ENCODE data around the gene GPD2.

Gene GPD2

DNA sequence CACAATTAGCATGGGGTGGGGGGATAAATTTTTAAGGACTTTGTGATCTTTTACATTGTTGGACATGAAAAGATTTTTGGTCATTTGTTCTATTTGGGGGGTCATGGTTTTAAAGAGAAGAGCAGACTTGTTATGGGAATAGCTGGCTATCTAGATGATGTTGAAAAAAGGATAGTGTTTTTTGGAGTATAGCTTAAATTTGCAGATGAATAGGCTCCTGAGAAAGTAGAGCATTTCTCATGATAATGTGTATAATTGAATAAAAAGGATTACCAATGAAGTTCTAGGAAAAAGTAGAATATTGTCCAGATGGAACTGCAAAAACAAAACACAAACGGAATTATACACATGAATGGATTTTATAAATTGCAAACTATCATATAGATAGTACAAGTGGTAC lies 186.3 kb downstream of the GPD2 start:
- no peaks in the 10 kb centered on the region for H3K27me3 ChIP-seq (ENCODE audit: insufficient read depth, low read depth)
- no peaks in the 10 kb centered on the region for H4K20me1 ChIP-seq (ENCODE audit: insufficient read depth)
- no peaks in the 10 kb centered on the region for H3K79me2 ChIP-seq (ENCODE audit: insufficient read depth, low read depth)
- no peaks in the 10 kb centered on the region for H3K4me1 ChIP-seq (ENCODE audit: low read depth, poor library complexity, severe bottlenecking)
- TF ChIP-seq CTCF (conservative IDR thresholded peaks at IDR 0.05; ENCODE audit: low read depth, low read length), result no peak
- no peak overlapping the region for H3K9ac ChIP-seq
- no peak overlapping the region for H2AFZ ChIP-seq (ENCODE audit: low read depth)
- H3K4me3 ChIP-seq (IDR thresholded peaks at IDR 0.05; ENCODE audit: insufficient read depth, low read depth, low read length), result no peak overlapping the region
- H3K4me2 ChIP-seq, result no peak overlapping the region
- H3K27ac ChIP-seq, result no peak overlapping the region
- no peaks in the 10 kb centered on the region for H3K36me3 ChIP-seq (ENCODE audit: insufficient read depth)

GRCh38 chr2:156625360-156626170 lies 189.4 kb downstream of the GPD2 start:
- no peak overlapping the region for H2AFZ ChIP-seq (ENCODE audit: low read depth)
- no peaks in the 10 kb centered on the region for H3K27me3 ChIP-seq (ENCODE audit: insufficient read depth, low read depth)
- H3K4me2 ChIP-seq, result no peak overlapping the region
- H3K27ac ChIP-seq, result no peak overlapping the region
- H3K9ac ChIP-seq, result no peak overlapping the region
- no peaks in the 10 kb centered on the region for H4K20me1 ChIP-seq (ENCODE audit: insufficient read depth)
- no peaks in the 10 kb centered on the region for H3K79me2 ChIP-seq (ENCODE audit: insufficient read depth, low read depth)
- no peak overlapping the region for H3K4me3 ChIP-seq (IDR thresholded peaks at IDR 0.05; ENCODE audit: insufficient read depth, low read depth, low read length)
- no peaks in the 10 kb centered on the region for H3K4me1 ChIP-seq (ENCODE audit: low read depth, poor library complexity, severe bottlenecking)
- no peak for TF ChIP-seq CTCF (conservative IDR thresholded peaks at IDR 0.05; ENCODE audit: low read depth, low read length)
- no peaks in the 10 kb centered on the region for H3K36me3 ChIP-seq (ENCODE audit: insufficient read depth)

DNA sequence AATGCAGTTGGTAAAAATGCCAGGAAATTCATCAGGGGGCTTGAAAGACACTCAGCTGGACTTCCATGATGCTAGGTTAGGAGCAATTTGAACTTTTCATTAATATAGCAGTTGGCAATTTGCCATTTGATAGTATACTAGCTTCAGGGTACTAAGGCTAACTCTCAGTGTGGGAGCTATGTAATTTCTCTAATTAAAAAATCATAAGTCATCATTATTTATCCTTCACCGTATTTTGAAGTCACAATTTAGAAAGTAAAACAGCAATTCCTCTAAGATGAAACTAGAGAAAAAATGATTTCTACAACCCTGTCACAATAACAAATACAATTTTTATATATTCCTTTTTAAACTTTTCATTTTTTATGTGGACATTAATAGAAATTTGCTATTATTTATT lies 190.8 kb downstream of the GPD2 start:
- no peak overlapping the region for H3K4me2 ChIP-seq
- H3K36me3 ChIP-seq (ENCODE audit: insufficient read depth), result no peaks in the 10 kb centered on the region
- H3K4me1 ChIP-seq (ENCODE audit: low read depth, poor library complexity, severe bottlenecking), result no peaks in the 10 kb centered on the region
- H3K4me3 ChIP-seq (IDR thresholded peaks at IDR 0.05; ENCODE audit: insufficient read depth, low read depth, low read length), result no peak overlapping the region
- no peaks in the 10 kb centered on the region for H3K27me3 ChIP-seq (ENCODE audit: insufficient read depth, low read depth)
- H3K27ac ChIP-seq, result no peak overlapping the region
- no peak overlapping the region for H3K9ac ChIP-seq
- H3K79me2 ChIP-seq (ENCODE audit: insufficient read depth, low read depth), result no peaks in the 10 kb centered on the region
- H2AFZ ChIP-seq (ENCODE audit: low read depth), result no peak overlapping the region
- TF ChIP-seq CTCF (conservative IDR thresholded peaks at IDR 0.05; ENCODE audit: low read depth, low read length), result no peak
- H4K20me1 ChIP-seq (ENCODE audit: insufficient read depth), result no peaks in the 10 kb centered on the region

DNA sequence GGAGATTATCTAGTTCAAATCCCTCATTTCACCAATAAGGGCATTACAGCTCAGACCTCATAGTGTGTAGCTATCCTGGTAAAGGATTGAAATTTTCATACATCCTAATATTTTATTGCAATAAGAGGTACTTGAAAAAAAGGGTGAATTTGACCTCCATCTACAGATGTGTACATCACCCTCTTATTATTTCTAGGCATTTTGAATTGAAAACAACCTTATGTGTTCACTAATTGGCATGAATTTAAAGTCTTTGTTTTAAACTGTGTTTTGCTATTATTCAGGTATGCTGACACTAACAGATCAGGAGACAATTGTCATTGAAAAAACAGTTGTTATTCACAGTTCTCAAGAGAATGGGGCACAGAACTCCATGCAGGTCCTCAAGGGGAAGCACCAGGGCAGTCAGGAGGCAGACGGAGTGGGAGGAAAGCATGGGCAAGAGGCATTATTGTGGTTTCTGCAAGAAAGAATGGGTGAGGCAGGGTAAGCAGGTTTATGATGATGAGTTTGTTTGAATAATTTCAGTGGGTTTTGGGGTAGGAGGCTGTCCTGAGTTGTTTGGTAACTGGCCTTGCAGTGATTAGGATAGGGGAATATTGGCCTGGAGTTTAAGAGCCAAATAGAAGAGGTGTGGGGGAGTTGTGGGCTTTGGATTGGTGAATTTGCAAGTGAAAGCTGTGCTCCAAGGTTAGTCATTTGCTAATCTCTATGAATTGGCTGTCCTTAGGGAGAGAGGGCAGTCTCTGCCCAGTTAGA lies 194.6 kb downstream of the GPD2 start:
- H3K4me2 ChIP-seq, result no peak overlapping the region
- no peak overlapping the region for H3K4me3 ChIP-seq (IDR thresholded peaks at IDR 0.05; ENCODE audit: insufficient read depth, low read depth, low read length)
- no peak overlapping the region for H3K9ac ChIP-seq
- H3K4me1 ChIP-seq (ENCODE audit: low read depth, poor library complexity, severe bottlenecking), result no peaks in the 10 kb centered on the region
- no peaks in the 10 kb centered on the region for H3K36me3 ChIP-seq (ENCODE audit: insufficient read depth)
- H4K20me1 ChIP-seq (ENCODE audit: insufficient read depth), result no peaks in the 10 kb centered on the region
- H3K27me3 ChIP-seq (ENCODE audit: insufficient read depth, low read depth), result no peaks in the 10 kb centered on the region
- no peak overlapping the region for H2AFZ ChIP-seq (ENCODE audit: low read depth)
- no peak for TF ChIP-seq CTCF (conservative IDR thresholded peaks at IDR 0.05; ENCODE audit: low read depth, low read length)
- no peaks in the 10 kb centered on the region for H3K79me2 ChIP-seq (ENCODE audit: insufficient read depth, low read depth)
- no peak overlapping the region for H3K27ac ChIP-seq

Data from KMS-11 (cell line).